Stimulated activated CD8-positive, alpha-beta memory T cell treated with anti-CD3 and anti-CD28 coated beads, Interleukin-12 subunit alpha, Interleukin-12 subunit beta, amount 100 ng/mL, for 24 hours (primary cell): Measurements from ENCODE around the gene NOTCH1.

ENCODE experiments used
- DNase-seq: peaks from one replicate; pipeline ENCODE4 v3.0.0-alpha.2; 2020; ENCODE audit errors: extremely low read depth

Gene NOTCH1

GRCh38 chr9:136484153-136485048 lies 61.4 kb downstream of the NOTCH1 start:
- no peak for DNase-seq

GRCh38 chr9:136483589-136484152 lies 62.2 kb downstream of the NOTCH1 start:
- peak; percentile 87 for DNase-seq

GRCh38 chr9:136482793-136483588 lies 62.9 kb downstream of the NOTCH1 start, which contains the start of gene SEC16A:
Gene SEC16A, minus strand, starts transcription at chr9:136483040. Its CDS starts 5,425 bp downstream, at chr9:136477615.
- peak; percentile 99 for DNase-seq

- DNase-seq, result no peak
Observed at GRCh38 chr9:136482046-136482792, 63.6 kb downstream of the NOTCH1 start.

- no peak for DNase-seq
Observed at GRCh38 chr9:136481558-136481957, 64.3 kb downstream of the NOTCH1 start.

GRCh38 chr9:136476369-136477150 lies 69.3 kb downstream of the NOTCH1 start:
- no peak for DNase-seq

- no peak for DNase-seq
Observed at GRCh38 chr9:136474974-136475865, 70.6 kb downstream of the NOTCH1 start.

- DNase-seq, result no peak
Observed at GRCh38 chr9:136474021-136474640, 71.7 kb downstream of the NOTCH1 start.

- no peak for DNase-seq
Observed at GRCh38 chr9:136473354-136473721, 72.5 kb downstream of the NOTCH1 start.

GRCh38 chr9:136472640-136473353 lies 73.1 kb downstream of the NOTCH1 start:
- DNase-seq, result no peak

GRCh38 chr9:136471802-136472487 lies 73.9 kb downstream of the NOTCH1 start:
- DNase-seq, result no peak

GRCh38 chr9:136470792-136471469 lies 74.9 kb downstream of the NOTCH1 start:
- DNase-seq, result no peak

GRCh38 chr9:136470356-136470755 lies 75.5 kb downstream of the NOTCH1 start:
- no peak for DNase-seq

- no peak for DNase-seq
Observed at GRCh38 chr9:136467766-136468165, 78.1 kb downstream of the NOTCH1 start.

GRCh38 chr9:136466155-136466541 lies 79.7 kb downstream of the NOTCH1 start:
- DNase-seq, result no peak

- no peak for DNase-seq
Observed at GRCh38 chr9:136465500-136466154, 80.2 kb downstream of the NOTCH1 start.

GRCh38 chr9:136464241-136464640 lies 81.6 kb downstream of the NOTCH1 start:
- no peak for DNase-seq
